ENCODE measurements around the gene EDN1.
A peak's percentile ranks its signal among the peaks of the same experiment; 100 is the strongest.

EDN1 gene

DNA sequence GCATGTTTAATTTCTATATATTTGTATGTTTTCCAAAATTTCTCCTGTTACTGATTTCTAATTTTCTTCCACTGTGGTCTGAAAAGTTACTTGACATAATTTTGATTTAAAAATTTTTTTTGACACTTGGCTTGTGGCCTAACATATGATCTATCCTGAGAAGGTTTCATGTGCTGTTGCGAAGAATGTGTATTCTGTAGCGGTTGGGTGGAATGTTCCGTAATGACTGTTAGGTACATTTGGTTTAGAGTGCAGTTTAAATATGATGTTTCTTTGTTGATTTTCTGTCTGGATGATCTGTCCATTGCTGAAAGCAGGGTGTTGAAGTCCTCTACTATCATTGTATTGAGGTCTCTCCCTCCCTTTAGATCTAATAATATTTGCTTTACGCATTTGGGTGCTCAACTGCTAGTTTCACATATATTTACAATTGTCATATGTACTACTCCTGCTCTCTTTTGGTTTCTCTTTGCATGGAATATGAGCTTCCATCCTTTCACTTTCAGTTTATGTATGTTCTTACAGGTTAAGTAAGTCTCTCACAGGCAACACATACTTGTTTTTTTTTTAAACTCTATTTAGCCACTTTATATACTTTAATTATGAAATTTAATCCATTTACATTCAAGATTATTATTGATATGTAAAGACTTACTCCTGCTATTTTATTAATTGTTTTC, 19.5 kb upstream of the EDN1 start:
- DNase-seq = no peak

DNA sequence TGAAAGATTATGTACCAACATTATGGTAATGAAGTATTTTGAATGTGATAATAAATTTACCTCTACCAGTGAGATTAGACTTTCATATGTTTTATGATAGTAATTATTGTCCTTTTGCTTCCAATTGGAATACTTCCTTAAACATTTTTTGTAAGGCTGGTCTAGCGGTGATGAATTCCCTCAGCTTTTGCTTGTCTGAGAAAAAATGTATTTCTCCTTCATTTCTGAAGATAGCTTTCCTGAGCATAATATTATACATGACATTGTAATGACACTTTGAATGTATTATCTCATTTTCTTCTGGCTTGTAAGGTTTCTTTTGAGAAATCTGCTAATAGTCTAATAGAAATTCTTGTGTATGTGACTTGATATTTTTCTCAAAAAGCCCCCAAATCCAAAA, 18.6 kb upstream of the EDN1 start:
- no peak for DNase-seq

DNA sequence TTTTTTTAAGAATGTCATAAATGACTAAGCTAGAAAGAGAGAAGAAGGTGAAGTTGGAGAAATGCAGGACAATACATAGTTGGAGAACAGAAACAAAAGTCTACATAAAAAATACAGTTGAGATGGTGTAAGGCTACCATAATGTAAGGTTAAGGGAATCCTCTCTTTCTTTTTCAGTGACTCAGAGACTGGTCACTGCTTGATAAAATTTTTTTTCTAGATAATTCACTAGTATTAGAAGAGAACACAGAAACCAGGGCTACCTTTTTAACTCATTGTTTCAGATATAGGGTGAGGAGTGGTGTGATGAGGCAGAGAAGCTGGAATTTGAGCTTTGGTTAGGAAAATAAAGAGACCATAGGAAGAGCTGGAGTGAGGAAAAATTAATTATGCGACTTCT, 18.2 kb upstream of the EDN1 start:
- no peak for DNase-seq

DNA sequence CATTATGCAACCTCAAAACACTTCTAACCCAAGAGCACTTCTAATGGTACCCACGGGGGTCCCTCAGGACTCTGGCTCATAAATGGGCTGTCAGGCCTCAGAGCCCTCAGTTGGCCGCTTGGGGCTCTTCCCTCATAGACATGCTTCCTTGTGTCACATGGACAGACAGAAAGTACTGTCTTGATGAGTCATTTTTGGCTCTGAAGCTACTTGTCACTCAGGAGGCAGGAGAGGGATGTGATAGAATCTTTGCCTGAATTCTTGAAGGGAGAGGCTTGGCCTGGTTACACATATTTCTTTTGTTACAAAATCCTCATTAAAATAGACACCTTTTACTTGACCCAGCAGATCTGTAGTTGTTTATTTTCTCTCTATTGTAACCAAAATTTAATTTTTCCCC, 15.1 kb upstream of the EDN1 start:
- no peak for DNase-seq

DNA sequence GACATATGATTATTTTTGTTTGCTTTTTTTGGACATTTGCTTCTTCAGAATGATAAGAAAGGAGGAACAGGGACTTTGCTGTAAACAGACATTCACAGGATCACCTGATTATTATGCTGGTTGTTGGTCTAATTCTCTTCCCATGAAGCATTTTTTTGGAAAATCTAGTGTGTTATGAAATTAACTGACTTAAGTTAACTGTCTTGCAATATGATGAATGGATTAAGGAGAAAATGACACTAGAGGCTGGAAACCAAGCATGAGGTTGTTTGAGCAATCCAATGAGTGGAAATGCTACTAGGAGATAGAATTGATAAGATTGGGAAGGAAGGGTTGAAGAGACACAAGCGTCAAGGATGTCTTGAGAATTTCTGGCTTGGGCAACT, 13.2 kb upstream of the EDN1 start:
- no peak for DNase-seq

DNA sequence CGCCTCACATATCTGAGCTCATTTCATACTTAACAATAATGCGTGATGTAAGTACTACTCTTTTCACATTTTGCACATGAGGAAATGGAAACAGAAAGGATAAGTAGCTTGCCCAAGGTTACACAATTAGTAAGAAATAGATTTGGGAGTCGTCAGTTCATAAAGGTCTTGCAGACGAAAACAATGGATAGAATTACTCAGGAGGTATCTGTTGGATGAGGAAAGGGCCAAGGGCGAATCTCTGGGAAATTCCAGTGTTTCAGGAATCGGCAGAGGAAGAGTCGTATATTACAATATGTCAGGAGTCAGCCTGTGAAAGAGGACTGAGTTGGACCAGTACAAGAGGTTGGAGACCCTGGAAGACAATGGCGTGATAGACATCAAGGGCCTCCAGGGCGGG, 12.8 kb upstream of the EDN1 start:
- DNase-seq = no peak

DNA sequence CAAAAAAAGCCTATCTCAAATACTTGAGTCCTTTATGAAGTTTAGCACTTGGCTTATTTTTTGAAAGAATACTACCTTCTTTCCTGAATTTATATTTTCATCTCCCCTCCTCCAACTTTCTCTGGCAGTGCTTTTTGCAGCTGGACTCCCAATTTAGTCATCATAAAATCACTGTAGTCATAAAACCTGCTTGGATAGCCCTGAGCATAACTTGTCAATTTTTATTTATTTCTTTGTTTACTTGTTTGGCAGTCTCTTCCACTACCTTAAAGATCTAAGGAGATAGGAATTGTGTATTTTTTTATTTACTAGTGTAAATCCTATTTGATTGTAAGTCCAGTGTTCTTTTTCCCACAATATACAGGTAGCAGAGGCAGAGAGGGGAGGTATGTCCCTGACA, 11.2 kb upstream of the EDN1 start:
- DNase-seq = no peak

DNA sequence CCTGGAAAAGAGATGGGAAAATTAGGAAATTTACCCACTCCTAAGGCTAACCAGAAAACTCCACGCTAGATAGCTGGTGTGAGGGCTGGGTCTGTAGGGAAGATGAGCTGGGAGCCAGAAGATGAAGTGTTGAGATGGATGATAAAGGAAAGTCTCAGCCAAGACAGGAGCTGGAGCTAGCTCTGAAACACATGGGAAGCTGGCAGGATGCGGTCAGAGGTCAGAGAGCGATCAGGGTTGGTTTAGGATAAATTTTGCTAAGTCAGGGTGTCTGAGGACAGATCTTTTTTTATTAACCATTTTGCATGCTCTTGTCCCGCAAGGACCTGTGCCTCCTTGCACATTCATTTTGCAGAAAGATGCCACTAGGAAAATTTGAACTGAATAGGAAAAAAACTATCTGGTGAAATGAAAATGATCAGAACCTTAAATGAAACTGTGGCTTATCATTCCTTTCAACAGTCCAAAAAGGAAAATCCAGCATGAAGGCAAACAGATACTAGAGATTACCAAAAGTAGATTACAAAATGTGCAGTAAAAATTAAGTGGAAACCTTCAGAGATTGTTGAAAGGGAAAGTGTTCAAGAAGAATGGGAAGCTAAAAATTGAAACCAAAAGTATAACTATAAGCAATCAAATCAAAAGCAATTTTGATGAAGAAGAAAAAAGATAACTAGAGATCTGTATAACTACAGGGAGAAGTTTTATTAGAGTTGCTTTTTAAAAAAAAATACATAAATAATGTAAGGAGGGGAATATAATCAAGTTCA, 10.7 kb upstream of the EDN1 start:
- DNase-seq = no peak

DNA sequence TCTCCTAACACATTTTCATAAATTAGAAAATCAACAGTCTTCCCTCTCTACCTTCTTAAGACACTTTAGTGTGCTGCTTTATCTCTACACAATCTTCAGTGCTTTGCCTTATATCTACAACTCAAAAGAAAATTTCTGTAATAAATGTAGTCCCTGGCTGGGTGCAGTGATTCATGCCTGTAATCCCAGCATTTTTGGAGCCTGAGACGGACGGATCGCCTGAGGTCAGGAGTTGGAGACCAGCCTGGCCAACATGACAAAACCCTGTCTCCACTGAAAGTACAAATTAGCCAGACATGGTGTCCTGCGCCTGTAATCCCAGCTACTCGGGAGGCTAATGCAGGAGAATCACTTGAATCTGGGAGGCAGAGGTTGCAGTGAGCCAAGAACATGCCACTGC, 9.7 kb upstream of the EDN1 start:
- no peak for DNase-seq

DNA sequence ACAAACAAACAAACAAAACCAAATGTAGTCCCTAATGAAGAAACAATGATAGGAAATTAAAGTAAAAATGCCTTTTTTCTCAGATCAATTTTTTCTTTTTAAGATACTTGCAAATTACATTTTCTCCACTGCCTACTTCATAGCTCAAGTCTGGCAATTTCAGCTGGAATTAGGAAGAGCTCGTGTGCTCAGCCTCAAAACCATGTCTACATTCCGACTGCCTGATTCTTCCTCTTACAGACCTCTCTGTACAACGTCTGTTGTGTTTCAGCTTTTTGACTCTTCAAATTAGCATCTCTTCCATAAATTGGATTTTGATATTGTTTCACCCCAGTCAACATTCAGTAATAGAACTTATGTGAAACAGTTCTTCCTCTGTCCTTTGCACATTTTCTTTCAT, 9.3 kb upstream of the EDN1 start:
- DNase-seq = no peak

DNA sequence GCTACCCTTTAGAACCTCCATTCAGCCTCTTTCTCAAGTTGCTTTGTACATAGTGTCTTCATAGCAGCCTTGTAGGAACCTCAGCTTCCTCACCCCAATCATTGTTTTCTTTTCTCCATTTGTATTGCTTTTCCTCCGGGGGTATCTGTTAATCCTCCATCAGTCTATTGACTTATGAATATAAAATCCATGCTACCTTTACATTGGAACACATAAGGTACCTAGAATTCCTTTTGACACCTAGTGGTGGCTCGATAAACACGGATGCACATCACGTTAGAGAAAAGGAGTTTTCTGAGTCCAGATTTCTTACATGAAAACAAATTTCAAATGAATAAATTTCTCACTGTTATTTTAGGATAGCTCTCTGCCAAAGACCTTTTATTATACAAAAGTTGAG, 6.3 kb upstream of the EDN1 start:
- no peak for DNase-seq

DNA sequence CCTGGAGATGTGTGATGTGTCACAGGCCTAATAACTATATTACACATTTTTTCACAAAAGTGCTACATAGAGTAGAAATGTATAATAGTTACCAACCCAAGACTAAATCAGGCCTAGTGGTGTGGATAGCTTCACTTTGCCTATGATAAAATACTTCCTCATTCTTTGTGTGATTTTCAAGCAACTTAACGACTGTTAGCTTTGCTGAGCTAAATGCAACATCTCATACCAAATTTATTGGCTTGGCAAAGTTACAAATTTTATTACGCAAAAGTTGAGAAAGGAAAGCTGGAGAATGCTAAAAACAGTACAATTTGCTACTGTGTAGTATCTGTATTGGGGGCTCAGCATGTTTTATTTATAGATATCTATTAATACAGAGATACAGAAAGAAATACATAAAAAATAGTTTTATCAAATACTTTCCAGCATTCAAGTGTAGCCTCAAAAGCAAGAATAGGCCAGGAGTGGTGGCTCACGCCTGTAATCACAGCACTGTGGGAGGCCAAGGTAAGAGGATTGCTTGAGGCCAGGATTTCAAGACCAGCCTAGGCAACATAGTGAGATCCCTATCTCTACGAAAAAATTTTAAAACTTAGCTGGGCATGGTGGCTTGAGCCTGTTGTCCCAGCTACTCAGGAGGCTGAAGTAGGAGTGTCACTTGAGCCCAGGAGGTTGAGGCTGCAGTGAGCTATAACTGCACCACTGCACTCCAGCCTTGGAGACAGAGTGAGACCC, 3.6 kb upstream of the EDN1 start:
- no peak for DNase-seq

DNA sequence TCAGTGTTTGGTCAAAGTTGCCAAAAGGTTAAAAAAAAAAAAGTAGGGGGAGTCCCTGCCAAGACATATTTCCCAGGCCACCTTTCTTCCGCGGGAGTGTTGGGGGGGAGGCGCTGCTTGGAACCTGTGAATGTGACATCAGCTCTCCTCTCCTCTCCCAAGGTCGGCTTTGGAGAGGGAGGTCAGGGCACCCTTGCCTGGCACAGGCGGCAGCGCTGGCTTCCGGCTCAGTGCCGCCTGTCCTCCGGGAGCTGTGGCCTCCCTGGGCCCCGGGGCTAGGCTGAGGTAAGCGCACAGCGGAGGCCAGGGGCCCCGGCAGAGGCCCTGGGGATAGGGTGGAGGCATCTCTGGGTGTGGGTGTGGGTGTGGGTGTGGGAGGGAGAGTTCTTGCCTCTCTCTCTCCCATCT, 1.9 kb upstream of the EDN1 start:
- no peak for DNase-seq

DNA sequence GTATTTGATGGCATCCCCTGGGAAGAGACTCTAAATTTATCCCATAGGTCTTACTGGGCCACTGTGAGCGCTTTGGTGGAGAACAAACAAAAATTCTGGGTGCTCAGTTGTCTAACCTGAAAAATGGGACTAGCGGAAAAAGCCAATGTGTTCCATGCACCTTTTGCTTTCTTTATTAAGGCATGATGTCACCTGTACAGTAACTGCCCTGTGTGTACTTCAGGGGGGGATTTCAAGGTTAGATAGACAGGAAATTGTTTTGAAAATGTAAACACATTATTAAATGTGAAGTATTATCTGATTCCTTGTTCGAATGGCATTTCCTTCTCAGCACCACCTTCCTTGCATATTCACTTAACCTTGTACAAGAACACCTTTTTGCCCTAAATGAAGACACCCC, 1.2 kb upstream of the EDN1 start:
- no peak for DNase-seq

DNA sequence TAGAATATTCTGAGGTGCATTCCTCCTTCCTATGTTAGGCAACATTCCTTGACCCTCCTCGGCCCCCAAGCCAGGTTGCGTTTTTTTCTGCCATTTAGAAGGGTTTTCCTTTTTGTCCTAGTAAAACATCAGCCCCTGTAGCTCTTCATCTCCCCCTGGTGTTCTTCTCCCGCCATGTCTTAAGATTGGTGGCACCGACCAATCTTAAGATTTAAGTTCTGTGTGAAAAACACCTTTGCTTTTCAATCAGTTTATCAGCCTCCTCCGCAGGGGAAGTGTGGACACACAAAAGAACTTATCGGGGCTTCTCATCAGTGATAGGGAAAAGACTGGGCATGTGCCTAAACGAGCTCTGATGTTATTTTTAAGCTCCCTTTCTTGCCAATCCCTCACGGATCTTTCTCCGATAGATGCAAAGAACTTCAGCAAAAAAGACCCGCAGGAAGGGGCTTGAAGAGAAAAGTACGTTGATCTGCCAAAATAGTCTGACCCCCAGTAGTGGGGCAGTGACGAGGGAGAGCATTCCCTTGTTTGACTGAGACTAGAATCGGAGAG, 719 bp upstream of the EDN1 start:
- DNase-seq = peak; percentile 26 to 34

DNA sequence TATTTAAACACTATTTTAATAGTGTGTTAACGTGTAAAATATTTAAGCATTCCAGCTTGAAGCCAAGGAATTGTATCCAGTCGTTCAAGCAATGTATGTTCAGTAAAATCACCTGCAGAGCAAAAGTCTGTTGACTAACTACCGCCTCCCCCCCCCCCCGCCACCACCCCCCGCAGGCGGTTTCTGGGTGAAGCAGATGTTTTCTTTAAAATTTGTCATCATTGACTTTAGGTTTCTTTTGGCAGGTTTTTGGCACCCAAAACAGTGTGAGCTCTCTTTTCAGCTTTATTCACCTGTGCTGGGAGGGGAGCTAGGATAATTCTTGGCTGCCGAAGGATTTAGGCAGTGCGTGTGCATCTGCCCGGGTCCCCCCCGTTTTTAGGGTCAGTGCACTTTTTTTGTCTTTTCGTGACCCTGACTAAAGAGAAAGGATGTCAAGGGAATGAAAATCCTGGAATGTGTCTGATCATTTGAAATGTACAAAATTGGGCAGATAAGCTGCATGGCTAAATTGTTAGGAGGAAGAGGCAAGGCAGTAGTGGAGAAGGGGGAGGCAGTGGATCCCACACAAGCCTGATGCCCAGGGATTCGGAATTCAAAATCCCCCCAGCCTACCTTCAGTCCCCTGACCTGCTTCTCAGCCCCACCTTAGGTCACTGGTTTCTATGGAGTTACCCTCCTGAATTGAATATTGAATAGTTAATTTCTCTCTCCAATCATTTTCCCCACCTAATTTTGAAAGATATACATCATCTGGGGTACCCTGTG, 1.1 kb downstream of the EDN1 start:
- DNase-seq = no peak

DNA sequence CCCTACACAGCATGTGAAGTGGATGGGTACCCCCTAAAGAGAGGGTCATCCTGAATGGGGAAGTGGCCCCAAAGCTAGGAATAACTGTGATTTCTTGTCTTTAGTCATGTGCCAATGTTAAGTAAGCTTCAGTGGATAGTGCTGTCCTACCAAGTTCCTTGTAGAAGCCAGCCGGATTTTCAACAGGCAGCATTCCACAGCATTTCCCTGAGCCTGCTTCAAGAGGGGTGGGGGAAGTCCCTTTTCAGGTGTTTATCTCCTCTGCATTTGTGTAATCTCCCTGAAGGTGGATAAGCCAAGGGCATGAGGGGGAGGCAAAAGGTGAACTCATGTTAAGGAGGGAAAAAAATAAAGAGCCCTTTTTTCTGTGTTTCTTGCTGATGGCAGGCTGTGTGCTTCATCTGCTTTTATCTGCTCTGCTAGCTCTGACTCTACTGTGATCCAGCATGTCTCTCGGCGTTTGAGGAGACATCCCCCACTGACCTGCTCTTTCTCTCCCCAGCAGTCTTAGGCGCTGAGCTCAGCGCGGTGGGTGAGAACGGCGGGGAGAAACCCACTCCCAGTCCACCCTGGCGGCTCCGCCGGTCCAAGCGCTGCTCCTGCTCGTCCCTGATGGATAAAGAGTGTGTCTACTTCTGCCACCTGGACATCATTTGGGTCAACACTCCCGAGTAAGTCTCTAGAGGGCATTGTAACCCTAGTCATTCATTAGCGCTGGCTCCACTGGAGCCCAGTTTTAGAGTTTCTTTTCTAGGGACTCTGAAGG, 1.9 kb downstream of the EDN1 start:
- no peak for DNase-seq

DNA sequence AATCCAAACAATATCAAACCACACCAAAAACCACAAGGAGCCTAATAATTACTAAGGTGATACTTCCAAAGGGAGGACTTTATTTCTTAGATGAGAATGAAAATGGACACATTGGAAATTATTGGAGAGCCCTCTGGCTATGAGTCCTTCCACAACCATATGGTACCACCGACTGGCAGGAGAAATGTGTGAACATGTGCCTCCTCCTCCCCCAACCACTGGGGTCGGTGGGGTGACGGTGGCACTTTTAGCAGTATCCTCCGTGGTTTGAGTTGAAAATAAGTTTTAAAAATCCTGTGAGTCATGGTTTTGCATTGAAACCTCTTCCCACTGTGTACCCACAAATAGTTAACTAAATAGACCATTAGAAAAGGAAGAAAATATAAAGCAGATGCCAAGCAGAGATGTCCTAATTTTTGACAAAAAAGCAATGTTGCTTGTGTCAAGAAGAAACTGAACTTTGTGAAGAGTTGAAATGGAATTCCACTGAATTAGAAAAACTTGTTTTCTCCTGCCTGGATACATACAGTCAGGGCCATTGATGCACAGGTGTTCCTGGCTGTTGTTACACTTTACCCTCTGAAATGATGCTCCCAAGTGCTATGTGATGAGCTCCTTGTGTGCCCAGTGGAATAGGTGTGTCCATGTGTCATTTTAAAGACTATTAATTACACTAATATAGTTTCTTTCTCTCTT, 3.2 kb downstream of the EDN1 start:
- no peak for DNase-seq

DNA sequence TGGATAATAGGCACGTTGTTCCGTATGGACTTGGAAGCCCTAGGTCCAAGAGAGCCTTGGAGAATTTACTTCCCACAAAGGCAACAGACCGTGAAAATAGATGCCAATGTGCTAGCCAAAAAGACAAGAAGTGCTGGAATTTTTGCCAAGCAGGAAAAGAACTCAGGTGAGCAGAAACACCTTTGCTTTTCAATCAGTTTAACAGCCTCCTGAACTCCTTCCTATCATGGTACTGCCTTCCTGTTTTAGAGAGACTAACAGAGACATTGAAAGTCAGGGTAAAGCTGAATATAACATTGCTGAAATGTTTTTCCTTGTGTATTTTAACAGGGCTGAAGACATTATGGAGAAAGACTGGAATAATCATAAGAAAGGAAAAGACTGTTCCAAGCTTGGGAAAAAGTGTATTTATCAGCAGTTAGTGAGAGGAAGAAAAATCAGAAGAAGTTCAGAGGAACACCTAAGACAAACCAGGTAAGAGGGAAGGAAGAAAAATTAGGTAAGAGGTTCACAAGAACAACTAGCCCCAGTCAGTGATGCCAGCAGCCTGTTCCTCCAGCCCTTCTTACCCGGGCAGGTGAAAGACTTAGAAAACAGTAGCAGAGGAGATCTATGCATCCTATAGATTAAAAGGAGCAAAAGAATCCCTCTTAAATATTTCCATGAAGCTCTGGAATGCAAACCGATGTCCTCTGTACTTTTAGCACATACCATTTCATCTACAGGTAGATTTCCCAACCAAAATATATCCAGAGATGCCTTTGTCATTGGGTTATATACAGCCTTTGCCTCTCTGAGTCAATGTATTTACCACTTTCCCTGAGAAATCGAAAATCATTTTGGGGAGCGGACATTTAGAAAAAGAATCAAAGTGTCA, 4.0 kb downstream of the EDN1 start:
- no peak for DNase-seq

DNA sequence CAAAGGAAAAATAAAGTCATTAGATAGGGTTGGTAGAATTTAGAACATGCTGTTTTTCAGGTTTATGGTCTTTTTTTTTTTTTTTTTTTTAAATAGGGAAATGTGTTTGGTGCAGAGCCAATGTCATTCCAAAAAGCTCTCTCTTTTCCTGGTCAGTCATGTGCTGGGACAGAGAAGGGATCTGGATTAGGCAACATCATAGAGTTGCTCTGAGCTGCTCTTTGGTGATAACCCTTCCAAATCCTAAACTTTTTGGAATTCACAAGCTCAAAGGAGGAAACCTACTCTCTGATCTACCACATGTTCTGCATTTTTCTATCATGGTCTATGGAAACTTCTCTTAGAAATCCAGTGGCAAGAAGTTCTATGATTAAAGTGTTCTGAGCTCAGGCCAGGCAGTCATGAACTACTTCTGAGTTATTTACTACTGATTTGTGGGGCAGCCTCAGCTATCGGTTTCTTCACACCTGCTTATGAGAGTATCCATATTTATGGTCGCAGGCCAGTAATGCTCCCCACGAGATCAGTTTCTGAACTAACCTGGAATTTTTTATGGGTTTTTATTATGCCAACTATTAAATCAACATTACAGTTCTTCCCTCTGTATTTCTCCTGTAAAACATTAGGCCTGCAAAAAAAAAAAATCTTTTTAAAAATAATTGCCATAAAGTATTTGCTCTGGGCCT, 4.8 kb downstream of the EDN1 start:
- no peak for DNase-seq

Measured in stimulated activated CD4-positive, alpha-beta T cell treated with anti-CD3 and anti-CD28 coated beads, Interleukin-4, amount 100 ng/mL, for 4 hours (primary cell).